ENCODE results near the gene BRD7. TPM values are rescaled to one million over a fixed set of nuclear protein-coding genes. Genes with fewer than 3 reads are reported as not detected.

BRD7 gene
- total and polyA plus RNA-seq, 2 of the 4 experiments (the other 2 are of a cell fraction) = 24.8 to 29.9 TPM

- H3K4me1 ChIP-seq (ENCODE audit: control insufficient read depth, insufficient read depth, low read length) = peaks cover 10% of the 10 kb centered on the region
- no peak overlapping the region for H2BK5ac ChIP-seq (ENCODE audit: low read depth, low read length, poor library complexity, severe bottlenecking)
- no peak overlapping the region for H3K4me2 ChIP-seq (ENCODE audit: low read depth, low read length)
- H3K9me3 ChIP-seq (ENCODE audit: control insufficient read depth, insufficient read depth, low read length) = no peaks in the 10 kb centered on the region; the same call in 1 of the 2 replicates
- H4K8ac ChIP-seq (ENCODE audit: low read depth in 2 of 2, low read length in 2 of 2) = 0 out of 4 replicates have a peak overlapping the region, but pooled peaks of 1 of the 2 experiments have one; percentile 9
- peak overlapping the region; percentile 3; the same call in 1 of the 2 replicates for H3K14ac ChIP-seq (replicated peaks; ENCODE audit: low read depth, low read length)
- peak overlapping the region; percentile 28; the same call in 1 of the 2 replicates for H3K27ac ChIP-seq (ENCODE audit: insufficient read depth, low read length)
- TF ChIP-seq ELK1 (IDR thresholded peaks at IDR 0.05; ENCODE audit: borderline replicate concordance, low read depth, low read length) = no peak
- TF ChIP-seq FOS (IDR thresholded peaks at IDR 0.05; ENCODE audit: low read depth, low read length) = 0 out of 2 replicates have a peak, but pooled peaks have one; percentile 6
- dilution Hi-C loops (cut with HindIII; ENCODE audit: low sequenced_read_pairs, unreplicated experiment) (no loop called here), intact Hi-C loops (cut with micrococcal nuclease) (loop anchor here (10.0 kb wide), 1 partner anchor 409 kb away; the partner anchor contains the start of gene CYLD), in situ Hi-C loops (cut with MboI; ENCODE audit: low sequenced_read_pairs) (no loop called here)
- H3K4me3 ChIP-seq (ENCODE audit: insufficient read depth, low read depth, low read length) = no peak overlapping the region
- peaks cover 0 to 28% of the 10 kb centered on the region in 2 experiments; a peak in 2 of 4 replicates for H3K79me1 ChIP-seq (ENCODE audit: low read depth in 1 of 2, low read length in 2 of 2)
- H3K9me1 ChIP-seq (ENCODE audit: insufficient read depth, low read length) = peaks cover 13% of the 10 kb centered on the region; the same call in 1 of the 2 replicates
- no peak overlapping the region for H2BK20ac ChIP-seq (ENCODE audit: low read depth, low read length)
- no peaks in the 10 kb centered on the region for H3K27me3 ChIP-seq (ENCODE audit: control insufficient read depth, insufficient read depth, low read length)
- H2AK9ac ChIP-seq (replicated peaks; ENCODE audit: low read depth, low read length, poor library complexity) = peak overlapping the region; percentile 52
- ATAC-seq (ENCODE audit: low read depth) (peak; percentile 33; the same call in 1 of the 2 replicates), DNase-seq (peak; percentile 33)
- no peak overlapping the region for H3K9ac ChIP-seq (ENCODE audit: low read depth, low read length)
- no TSS peak for BruUV-seq (replicated peaks)
- no peak overlapping the region for H3K23ac ChIP-seq (ENCODE audit: low read depth, low read length)
- 0 out of 2 replicates have a peak overlapping the region, but pooled peaks have one; percentile 12 for H4K91ac ChIP-seq (ENCODE audit: insufficient read depth, low read depth, low read length)
- H2BK15ac ChIP-seq (ENCODE audit: low read depth, low read length) = no peak overlapping the region; the same call in 2 of the 3 replicates
- POLR2A ChIA-PET (ENCODE audit: unreplicated experiment) = no interaction called here
- H2AK5ac ChIP-seq (ENCODE audit: low read depth, low read length) = peak overlapping the region; percentile 47
- H4K20me1 ChIP-seq (ENCODE audit: insufficient read depth, low read length) = peaks cover 14% of the 10 kb centered on the region
- H3K4ac ChIP-seq (ENCODE audit: low read depth, low read length) = 0 out of 2 replicates have a peak overlapping the region, but pooled peaks have one; percentile 9
- no peak overlapping the region for H2AFZ ChIP-seq (replicated peaks; ENCODE audit: low read length, poor library complexity)
- peak overlapping the region; percentile 42; the same call in 1 of the 2 replicates for H4K5ac ChIP-seq (ENCODE audit: low read depth, low read length)
- peak overlapping the region; percentile 16; the same call in 1 of the 2 replicates for H2BK120ac ChIP-seq (ENCODE audit: low read depth, low read length)
- H3K36me3 ChIP-seq (ENCODE audit: control insufficient read depth, insufficient read depth, low read length) = peaks cover 16% of the 10 kb centered on the region
- WGBS, 2 experiments (ENCODE audit: extremely low coverage in 2 of 2, insufficient read length in 1 of 2) = 100% methylated on average over 2 of the region's 8 CpGs; no CpG with 5 or more reads in 1 of the 2 experiments
- peak overlapping the region; percentile 65; the same call in 1 of the 2 replicates for H3K18ac ChIP-seq (ENCODE audit: low read depth, low read length)
- CTCF ChIA-PET = no interaction called here
- H3K56ac ChIP-seq (ENCODE audit: extremely low read depth, insufficient read depth, low read length) = no peak overlapping the region
Measured at GRCh38 chr16:50335196-50335958, 33.4 kb downstream of the BRD7 start.

Data from IMR-90 (cell line).